Fibroblast of the conjunctiva (primary cell): ENCODE results near the gene DNHD1.

Experiments
- DNase-seq: peaks from one replicate; pipeline ENCODE4 v3.0.0-alpha.2; 2010; ENCODE audit warnings: low read depth

The DNHD1 gene

GRCh38 chr11:6497069-6497839 is at the start of gene DNHD1:
Gene DNHD1, plus strand, starts transcription at chr11:6497280. Its CDS starts 936 bp downstream, at chr11:6498216.
- no peak for DNase-seq

GRCh38 chr11:6448574-6448973 is 48.5 kb upstream of the DNHD1 start:
- DNase-seq, result no peak

GRCh38 chr11:6452219-6452618 is 44.9 kb upstream of the DNHD1 start:
- no peak for DNase-seq

DNA sequence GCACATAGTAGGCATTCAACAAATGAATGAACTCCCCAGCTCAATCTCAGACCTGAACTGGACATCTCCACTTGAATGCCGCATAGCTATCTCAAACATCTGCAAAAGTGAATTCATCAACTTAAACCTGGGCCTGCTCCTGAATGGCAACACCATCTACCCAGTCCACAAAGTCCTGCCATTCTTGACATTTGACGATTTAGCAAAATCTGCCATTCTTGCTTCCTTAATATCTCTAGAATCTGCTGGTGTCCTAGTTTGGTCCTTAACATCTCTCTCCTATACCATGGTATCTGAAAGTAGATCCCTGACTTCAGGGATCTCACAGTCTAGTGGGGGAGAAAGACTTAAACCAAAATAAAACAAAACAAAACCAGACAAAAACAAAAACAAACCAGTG is 43.9 kb upstream of the DNHD1 start:
- DNase-seq, result no peak

DNA sequence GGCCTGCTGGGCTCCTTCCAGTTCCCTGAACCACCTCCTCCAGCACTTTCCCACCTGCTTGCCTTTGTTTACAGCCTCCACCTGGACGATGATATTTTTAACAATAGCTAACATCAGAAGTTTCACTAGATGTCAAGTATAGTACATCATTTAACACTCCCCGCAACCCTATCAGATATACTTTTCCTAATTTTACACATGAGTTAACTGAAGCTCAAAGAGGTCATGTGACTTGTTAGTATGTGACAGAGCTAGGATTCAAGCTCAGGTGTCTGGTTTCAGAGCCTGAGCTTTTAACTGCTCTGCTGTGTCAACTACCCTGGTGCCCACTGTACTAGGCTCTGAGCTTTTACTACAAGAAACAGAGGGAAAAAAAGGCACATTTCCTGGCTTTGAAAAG is 42.0 kb upstream of the DNHD1 start:
- no peak for DNase-seq

GRCh38 chr11:6456361-6457073 is 40.6 kb upstream of the DNHD1 start:
- DNase-seq, result no peak

DNA sequence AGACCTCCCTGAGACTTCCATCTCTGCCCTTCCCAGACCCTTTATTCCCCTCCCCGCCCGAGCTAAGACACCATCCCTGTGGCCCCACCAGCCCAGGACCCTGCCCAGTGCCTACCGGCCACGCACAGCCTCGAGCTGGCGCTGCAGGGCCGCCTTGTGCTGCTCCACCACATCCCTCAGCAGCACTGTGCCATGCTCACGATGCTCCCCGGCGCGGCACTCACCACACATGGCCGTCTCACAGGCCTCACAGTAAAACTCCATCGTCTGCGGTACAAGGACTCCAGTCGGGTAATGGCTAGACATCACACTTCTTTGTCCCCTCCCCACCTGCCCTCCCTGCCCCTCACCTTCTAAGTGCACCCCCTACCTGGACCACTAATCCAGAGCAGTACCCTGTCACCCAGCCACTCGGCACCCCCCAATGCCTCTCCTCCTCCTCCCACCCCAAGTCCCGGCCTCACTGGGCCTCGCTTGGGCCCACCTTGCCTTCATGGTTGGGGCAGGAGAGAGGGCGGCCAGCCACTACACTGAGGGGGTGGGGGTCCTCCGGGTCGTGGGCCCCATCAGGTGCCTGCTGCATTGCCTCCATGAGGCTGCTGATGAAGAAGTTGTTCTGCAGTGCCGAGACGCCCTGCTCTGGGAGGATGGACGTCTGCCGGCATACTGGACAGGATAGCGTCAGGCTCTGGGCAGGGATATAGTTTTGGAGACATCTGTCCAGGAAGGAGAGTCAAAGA is 39.3 kb upstream of the DNHD1 start:
- no peak for DNase-seq

DNA sequence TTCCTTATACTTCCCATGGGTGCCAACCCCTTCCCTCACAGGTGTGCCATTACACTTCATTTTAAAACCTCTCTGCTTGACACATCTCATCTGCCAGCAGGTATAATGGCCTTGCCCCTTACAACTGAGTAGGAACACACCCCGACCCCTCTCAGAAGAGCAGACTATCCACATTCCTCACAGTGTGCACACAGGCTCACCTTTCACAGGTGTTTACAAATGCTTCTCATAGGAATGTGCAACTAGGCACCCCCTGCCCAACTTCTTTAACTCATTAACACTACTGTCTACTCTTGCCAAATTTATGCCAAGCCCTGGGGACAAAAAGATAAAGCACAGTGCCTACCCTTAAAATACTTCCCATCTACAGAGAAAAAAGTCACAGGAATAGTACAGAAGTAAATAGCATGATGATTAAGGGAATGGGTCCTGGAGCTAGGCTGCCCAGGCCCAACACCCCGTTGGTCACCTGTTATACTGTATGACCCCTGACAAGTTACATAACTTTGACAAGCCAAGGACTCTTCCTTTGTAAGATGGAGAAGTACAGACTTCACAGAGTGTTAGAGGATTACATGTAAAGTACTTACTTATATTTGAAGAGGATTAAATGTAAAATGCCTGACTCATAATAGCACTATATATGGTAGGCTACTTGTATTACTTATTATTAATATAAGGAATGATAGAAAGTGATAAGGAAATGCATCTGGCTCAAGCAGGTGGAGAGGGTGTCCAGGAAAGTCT is 38.6 kb upstream of the DNHD1 start:
- DNase-seq, result no peak

GRCh38 chr11:6459099-6459450 is 38.0 kb upstream of the DNHD1 start:
- DNase-seq, result no peak

DNA sequence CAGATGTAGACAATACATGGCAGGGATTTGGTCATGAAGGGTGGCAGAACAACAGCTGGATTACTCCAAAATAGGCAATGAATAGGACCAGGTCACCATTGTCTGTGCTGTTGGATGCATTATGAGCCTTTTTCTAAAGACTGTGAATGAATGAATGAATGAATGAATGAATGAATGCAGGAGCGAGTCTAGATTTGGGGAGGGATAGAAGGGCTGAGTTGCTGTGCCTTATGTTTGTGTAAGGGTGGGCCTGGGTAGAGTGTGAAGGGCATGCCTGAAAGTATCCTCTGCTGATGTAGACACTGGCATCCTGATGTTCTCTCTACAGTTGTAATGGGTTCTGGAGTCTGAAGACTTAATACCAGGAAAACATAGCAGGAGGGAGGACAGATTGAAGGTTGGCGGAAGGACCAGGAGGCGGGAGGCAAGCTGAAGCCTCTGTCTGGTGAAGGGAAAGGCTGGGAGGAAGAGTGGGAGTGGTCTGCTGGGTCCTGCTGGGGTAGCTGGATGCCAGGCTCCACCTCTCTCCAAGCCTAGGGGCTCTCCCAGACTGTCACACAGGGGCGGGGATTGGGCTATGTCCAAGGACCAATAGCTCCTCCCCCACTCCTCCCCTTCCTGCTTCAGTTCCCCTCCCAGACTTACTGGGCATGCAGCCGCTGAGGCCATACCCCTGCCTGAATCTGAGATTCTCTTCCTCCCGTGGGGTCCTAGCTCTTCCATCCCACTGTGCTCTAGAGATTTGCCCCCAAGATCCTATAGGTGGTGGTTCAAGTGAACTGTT is 28.2 kb upstream of the DNHD1 start:
- DNase-seq, result peak; percentile 79

DNA sequence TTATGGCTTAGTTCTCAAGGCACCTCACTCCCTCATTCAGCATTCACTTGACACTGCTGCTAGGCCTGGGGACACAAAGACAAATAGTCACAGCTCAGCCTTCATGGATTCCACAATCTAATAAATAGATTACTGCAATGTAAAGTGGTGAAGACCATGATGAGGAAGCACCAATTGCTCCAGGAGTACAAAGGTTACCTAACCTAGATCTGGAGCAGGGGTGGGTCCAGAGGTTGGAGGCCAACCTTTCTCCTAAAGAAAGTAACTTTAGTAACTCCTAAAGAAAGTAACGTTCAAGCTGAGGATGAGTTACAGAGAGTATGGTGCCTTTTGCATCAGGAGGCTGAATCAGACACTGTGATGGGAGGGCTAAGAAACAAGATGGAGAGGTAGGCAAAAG is 27.5 kb upstream of the DNHD1 start:
- no peak for DNase-seq

- DNase-seq, result no peak
Observed at GRCh38 chr11:6472934-6473333, 24.1 kb upstream of the DNHD1 start.

- DNase-seq, result peak; percentile 82
Observed at GRCh38 chr11:6473451-6474412, 23.3 kb upstream of the DNHD1 start, which contains the start of gene TRIM3. Gene TRIM3, minus strand, starts transcription at chr11:6473941. Its CDS starts 8,246 bp downstream, at chr11:6465695.

- DNase-seq, result no peak
Observed at GRCh38 chr11:6474413-6474792, 22.7 kb upstream of the DNHD1 start.

- DNase-seq, result no peak
Observed at GRCh38 chr11:6474806-6475500, 22.1 kb upstream of the DNHD1 start.

DNA sequence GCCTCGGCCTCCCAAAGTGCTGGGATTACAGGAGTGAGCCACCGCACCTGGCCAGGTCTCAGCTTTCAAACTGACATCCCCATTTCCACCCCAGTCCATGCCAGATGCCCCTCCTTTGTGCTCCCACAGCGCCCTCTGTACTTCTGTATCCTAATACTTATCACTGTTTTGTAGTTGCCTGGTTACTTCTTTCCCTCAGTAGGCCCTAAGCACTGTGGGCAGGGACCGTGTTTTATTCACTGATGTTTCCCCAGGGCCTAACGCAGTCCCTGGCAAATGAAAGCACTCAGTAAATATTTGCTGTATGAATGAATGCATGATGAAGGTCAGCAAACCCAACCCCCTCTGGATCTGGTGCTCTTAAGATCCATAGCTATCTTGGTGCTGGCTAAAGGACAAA is 21.1 kb upstream of the DNHD1 start:
- no peak for DNase-seq

DNA sequence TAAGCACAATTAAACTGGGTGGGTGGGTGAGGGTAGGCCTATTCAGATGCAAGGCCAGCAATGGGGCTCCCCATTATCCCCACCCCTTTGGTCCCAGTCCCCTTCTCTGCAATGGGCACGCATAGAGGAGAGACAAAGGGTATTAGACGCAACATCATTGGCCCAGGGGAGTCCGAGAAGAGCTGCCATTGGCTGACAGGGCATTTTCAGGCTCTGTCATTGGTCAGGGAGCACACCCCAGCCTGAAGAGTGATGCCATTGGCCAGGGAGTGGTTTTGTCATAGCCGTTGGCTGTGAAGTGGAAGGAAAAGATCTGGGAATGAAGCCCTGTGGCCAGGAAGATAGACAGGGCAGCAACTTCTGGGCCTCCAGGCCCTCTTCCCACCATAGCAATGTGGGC is 20.5 kb upstream of the DNHD1 start:
- DNase-seq, result no peak

GRCh38 chr11:6480299-6480914 is 16.7 kb upstream of the DNHD1 start:
- DNase-seq, result no peak
